HTR-8/SVneo (cell line): ENCODE data around the gene HPS1.
"Not testable (repeated sequence)": the region's sequence is repeated elsewhere in the genome, so short reads cannot be mapped to it uniquely, and the experiment has no call there.

Experiments used
- DNase-seq: peaks from one replicate; pipeline ENCODE4 v3.0.0; 2011; ENCODE audit warnings: low spot score, mixed read lengths; ENCODE audit not compliant: insufficient read length
- FAIRE-seq: peaks from 2 replicates; lab custom pipeline; 2011; peaks lifted over from hg19 to GRCh38; lab: Jason Lieb, UNC

HPS1 gene

GRCh38 chr10:98397089-98397600, 49.6 kb downstream of the HPS1 start:
- FAIRE-seq (no peak), DNase-seq (no peak)

- no peak for DNase-seq
- no peak for FAIRE-seq
Observed at GRCh38 chr10:98396096-98397063, 50.4 kb downstream of the HPS1 start.

- FAIRE-seq, result no peak
- no peak for DNase-seq
Observed at GRCh38 chr10:98394851-98395440, 51.8 kb downstream of the HPS1 start.

- FAIRE-seq (no peak), DNase-seq (no peak)
Observed at GRCh38 chr10:98391578-98391991, 55.1 kb downstream of the HPS1 start.

GRCh38 chr10:98391065-98391464, 55.7 kb downstream of the HPS1 start:
- no peak for DNase-seq

GRCh38 chr10:98390406-98390805, 56.3 kb downstream of the HPS1 start:
- DNase-seq, result no peak
- no peak for FAIRE-seq

More at GRCh38 chr10:98391065-98391464, 55.7 kb downstream of the HPS1 start:
- no peak for FAIRE-seq

- DNase-seq, result no peak
- FAIRE-seq, result no peak
Observed at GRCh38 chr10:98389398-98389797, 57.3 kb downstream of the HPS1 start.

- FAIRE-seq (no peak), DNase-seq (no peak)
Observed at GRCh38 chr10:98388101-98388655, 58.6 kb downstream of the HPS1 start.

GRCh38 chr10:98384531-98385133, 62.1 kb downstream of the HPS1 start:
- no peak for FAIRE-seq
- no peak for DNase-seq

GRCh38 chr10:98383869-98384268, 62.9 kb downstream of the HPS1 start:
- no peak for FAIRE-seq
- no peak for DNase-seq

GRCh38 chr10:98383134-98383667, 63.5 kb downstream of the HPS1 start:
- not testable (repeated sequence) for FAIRE-seq
- DNase-seq, result peak; percentile 30

- DNase-seq (no peak), FAIRE-seq (no peak)
Observed at GRCh38 chr10:98382691-98383101, 64.0 kb downstream of the HPS1 start.

GRCh38 chr10:98380493-98381339, 66.0 kb downstream of the HPS1 start:
- DNase-seq (no peak), FAIRE-seq (no peak)

GRCh38 chr10:98378722-98379121, 68.0 kb downstream of the HPS1 start:
- FAIRE-seq (no peak), DNase-seq (no peak)

- DNase-seq, result no peak
- FAIRE-seq, result no peak
Observed at GRCh38 chr10:98377536-98377935, 69.2 kb downstream of the HPS1 start.

GRCh38 chr10:98377001-98377400, 69.7 kb downstream of the HPS1 start:
- FAIRE-seq, result no peak
- DNase-seq, result no peak

- DNase-seq (peak; percentile 34), FAIRE-seq (no peak)
Observed at GRCh38 chr10:98376485-98376884, 70.2 kb downstream of the HPS1 start.

- DNase-seq, result peak; percentile 28
Observed at GRCh38 chr10:98374217-98374985, 72.3 kb downstream of the HPS1 start.

More at GRCh38 chr10:98374217-98374985, 72.3 kb downstream of the HPS1 start:
- FAIRE-seq, result no peak
